ENCODE measurements around the gene SPATC1L. TPM values are rescaled to one million over a fixed set of nuclear protein-coding genes. Genes with fewer than 3 reads are reported as not detected.

The SPATC1L gene
- total and polyA plus RNA-seq, 7 donors = 1.9 to 6.0 (median 3.9) TPM

- WGBS, 3 donors = 90 to 91% (median 91%) methylated on average over 34 to 39 of the region's 39 CpGs
- Histone ChIP-seq H3K4me1 (no peaks in the 10 kb centered on the region), H3K36me3 (ENCODE audit: insufficient read depth in 1 of 2, low read depth in 1 of 2) (no peaks in the 10 kb centered on the region), H3K27me3 (ENCODE audit: insufficient read depth in 3 of 3, low read length in 2 of 3) (peaks cover 0 to 3% (median 0%) of the 10 kb centered on the region in 3 donors), H3K4me3 (no peak overlapping the region), H3K27ac (no peak overlapping the region), H3K9me3 (no peaks in the 10 kb centered on the region)
- DNase-seq = peak; percentile 11 to 44
- intact Hi-C loops (cut with DNase I) = no loop called here
- TF ChIP-seq CTCF (IDR thresholded peaks at IDR 0.05) = no peak
- ATAC-seq = no peak
These were observed 29.9 kb downstream of the SPATC1L start for GRCh38 chr21:46154155-46154954.

GRCh38 chr21:46153247-46154154 is 30.8 kb downstream of the SPATC1L start:
- ATAC-seq = peak; percentile 63 to 87 (median 76)
- H3K4me1 ChIP-seq = no peaks in the 10 kb centered on the region
- no peaks in the 10 kb centered on the region for H3K36me3 ChIP-seq (ENCODE audit: insufficient read depth in 1 of 2, low read depth in 1 of 2)
- 25 to 39% (median 35%) methylated on average over 30 to 33 of the region's 33 CpGs for WGBS, 3 donors
- peak overlapping the region; percentile 38 for H3K4me3 ChIP-seq
- intact Hi-C loops (cut with DNase I) = no loop called here
- H3K27ac ChIP-seq = no peak overlapping the region
- no peaks in the 10 kb centered on the region for H3K9me3 ChIP-seq
- TF ChIP-seq CTCF (IDR thresholded peaks at IDR 0.05) = peak; percentile 44
- peaks cover 0 to 3% (median 0%) of the 10 kb centered on the region in 3 donors for H3K27me3 ChIP-seq (ENCODE audit: insufficient read depth in 3 of 3, low read length in 2 of 3)
- peak; percentile 63 to 69 for DNase-seq

GRCh38 chr21:46152927-46153246 is 31.4 kb downstream of the SPATC1L start:
- Histone ChIP-seq H3K4me1 (no peaks in the 10 kb centered on the region), H3K27ac (no peak overlapping the region), H3K27me3 (ENCODE audit: insufficient read depth in 3 of 3, low read length in 2 of 3) (peaks cover 0 to 3% (median 0%) of the 10 kb centered on the region in 3 donors), H3K36me3 (ENCODE audit: insufficient read depth in 1 of 2, low read depth in 1 of 2) (no peaks in the 10 kb centered on the region), H3K4me3 (peak overlapping the region; percentile 38), H3K9me3 (no peaks in the 10 kb centered on the region)
- peak; percentile 16 to 53 for DNase-seq
- no peak for TF ChIP-seq CTCF (IDR thresholded peaks at IDR 0.05)
- intact Hi-C loops (cut with DNase I) = no loop called here
- 26 to 28% (median 28%) methylated on average over 9 to 18 of the region's 18 CpGs for WGBS, 3 donors
- peak; percentile 20 to 35 (median 30) for ATAC-seq

GRCh38 chr21:46151989-46152926 is 32.0 kb downstream of the SPATC1L start:
- intact Hi-C loops (cut with DNase I) = no loop called here
- Histone ChIP-seq H3K27me3 (ENCODE audit: insufficient read depth in 3 of 3, low read length in 2 of 3) (peaks cover 0 to 3% (median 0%) of the 10 kb centered on the region in 3 donors), H3K4me1 (no peaks in the 10 kb centered on the region), H3K4me3 (peak overlapping the region; percentile 38), H3K27ac (no peak overlapping the region), H3K9me3 (no peaks in the 10 kb centered on the region), H3K36me3 (ENCODE audit: insufficient read depth in 1 of 2, low read depth in 1 of 2) (no peaks in the 10 kb centered on the region)
- TF ChIP-seq CTCF (IDR thresholded peaks at IDR 0.05) = no peak
- 72 to 84% (median 75%) methylated on average over 45 of the region's 45 CpGs for WGBS, 3 donors
- ATAC-seq (no peak), DNase-seq (peak in 1 of 2 donors; percentile 17)

Measured in psoas muscle (tissue), 8 donors.